GM18498 (cell line): Measurements from ENCODE around the gene OPALIN.

Experiments
- ATAC-seq: cut with Tn5 transposase; IDR thresholded peaks from one replicate; pipeline ENCODE4 v1.9.1; 2021; ENCODE audit warnings: mild to moderate bottlenecking, moderate library complexity; ENCODE audit not compliant: unreplicated experiment

Gene OPALIN

GRCh38 chr10:96305019-96305418 is 53.8 kb downstream of the OPALIN start:
- ATAC-seq: no peak

- ATAC-seq: no peak
These were observed 54.6 kb downstream of the OPALIN start, which contains the start of gene DNTT for GRCh38 chr10:96304230-96304629. TSS of gene DNTT (plus strand) at chr10:96304434. CDS start at chr10:96304498, 64 bp downstream.

GRCh38 chr10:96301616-96302015 is 57.2 kb downstream of the OPALIN start:
- no peak for ATAC-seq

GRCh38 chr10:96299383-96299782 is 59.4 kb downstream of the OPALIN start:
- no peak for ATAC-seq

- no peak for ATAC-seq
These were observed 60.4 kb downstream of the OPALIN start for GRCh38 chr10:96298362-96298761.

- no peak for ATAC-seq
These were observed 61.3 kb downstream of the OPALIN start for GRCh38 chr10:96297486-96297885.

GRCh38 chr10:96295475-96295874 is 63.3 kb downstream of the OPALIN start:
- no peak for ATAC-seq
